GM13977 (cell line): ENCODE data around the gene ORM2.
"Not testable (repeated sequence)": the region's sequence is repeated elsewhere in the genome, so short reads cannot be mapped to it uniquely, and the experiment has no call there.

Experiments
- DNase-seq: peaks from one replicate; pipeline ENCODE4 v3.0.0; 2012; ENCODE audit warnings: low spot score
- CTCF ChIP-seq: IDR thresholded peaks from 2 replicates; pipeline ENCODE4 v1.5.1; 2012; ENCODE audit warnings: mild to moderate bottlenecking, control low read depth; ENCODE audit not compliant: insufficient read depth; ENCODE audit errors: extremely low read depth, missing control alignments
- in situ Hi-C: fragments of 300-500 bp; cut with MboI; formaldehyde crosslinking; loops from one replicate; pipeline ENCODE4 v1.12.0; 2022; ENCODE audit warnings: low sequenced_read_pairs, low pct_unique_long_range_greater_than_20kb, mixed read lengths, inconsistent platforms; ENCODE audit not compliant: unreplicated experiment

Gene ORM2

GRCh38 chr9:114329625-114330022 is at the start of gene ORM2:
Gene ORM2 (plus strand): TSS chr9:114329869. CDS start chr9:114329905, 36 bp downstream.
- DNase-seq, in situ Hi-C loops: not testable (repeated sequence)

- no peak for TF ChIP-seq CTCF
- in situ Hi-C loops = loop anchor here (25.0 kb wide), 1 partner anchor 169 kb away; no protein-coding TSS in a partner anchor
- DNase-seq = no peak
These were observed 48.8 kb upstream of the ORM2 start for GRCh38 chr9:114280636-114281472.

- no peak for DNase-seq
- no peak for TF ChIP-seq CTCF
- in situ Hi-C loops = loop anchor here (25.0 kb wide), 1 partner anchor 169 kb away; no protein-coding TSS in a partner anchor
These were observed 48.1 kb upstream of the ORM2 start for GRCh38 chr9:114281473-114282103.

- no peak for TF ChIP-seq CTCF
- in situ Hi-C loops = loop anchor here (25.0 kb wide), 1 partner anchor 170 kb away; no protein-coding TSS in a partner anchor
- no peak for DNase-seq
These were observed 47.6 kb upstream of the ORM2 start for GRCh38 chr9:114282104-114282485.

- no peak for TF ChIP-seq CTCF
- no peak for DNase-seq
- in situ Hi-C loops = loop anchor here (25.0 kb wide), 1 partner anchor 170 kb away; no protein-coding TSS in a partner anchor
These were observed 47.2 kb upstream of the ORM2 start for GRCh38 chr9:114282507-114282906.

GRCh38 chr9:114282926-114283325 is 46.7 kb upstream of the ORM2 start:
- in situ Hi-C loops = loop anchor here (25.0 kb wide), 1 partner anchor 171 kb away; no protein-coding TSS in a partner anchor
- TF ChIP-seq CTCF = no peak
- no peak for DNase-seq
